HG02623 (cell line): ENCODE data around the gene ARPC5.
A peak's percentile ranks its signal among the peaks of the same experiment; 100 is the strongest.

Experiments
- ATAC-seq: cut with Tn5 transposase; IDR thresholded peaks from one replicate; pipeline ENCODE4 v1.9.1; 2021; ENCODE audit warnings: moderate library complexity; ENCODE audit not compliant: unreplicated experiment

ARPC5 gene

DNA sequence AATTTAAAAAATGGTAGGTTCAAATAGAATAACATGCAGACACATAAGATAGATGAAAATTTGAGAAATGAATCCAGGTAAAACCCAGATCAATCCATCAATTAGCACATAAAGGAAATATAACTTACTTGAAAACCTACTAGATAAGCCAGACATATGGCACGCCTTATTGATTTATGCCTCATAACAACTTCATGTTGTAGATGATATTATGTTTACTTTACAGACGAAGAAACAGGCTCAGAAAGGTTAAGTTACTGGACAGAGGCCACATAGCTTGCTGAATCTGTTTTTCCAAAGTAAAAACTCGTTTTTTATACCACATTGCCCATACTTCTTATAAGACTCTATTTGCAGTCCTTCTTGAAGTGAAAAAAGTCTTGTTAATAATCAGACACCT lies 23.2 kb downstream of the ARPC5 start:
- no peak for ATAC-seq

DNA sequence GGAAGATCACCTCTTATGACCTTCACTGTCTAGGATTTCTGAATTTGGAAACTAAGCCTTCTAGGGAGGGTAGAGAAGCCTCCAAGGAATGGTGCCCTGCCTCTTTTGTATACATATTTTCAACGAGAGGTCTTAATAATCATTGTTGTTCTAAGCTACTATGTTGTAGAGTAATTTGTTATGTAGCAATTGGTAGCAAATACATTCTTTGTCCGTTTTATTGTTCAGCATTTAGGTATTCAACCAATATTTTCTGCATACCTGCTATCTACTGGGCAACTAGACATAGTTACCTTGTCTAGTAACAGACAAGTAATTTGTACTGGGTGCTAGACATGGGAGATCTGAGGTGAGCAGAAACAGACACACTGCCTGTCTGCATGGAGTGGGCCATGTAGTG lies 24.6 kb downstream of the ARPC5 start:
- ATAC-seq, result no peak

- no peak for ATAC-seq
Measured at GRCh38 chr1:183609759-183610452, 25.7 kb downstream of the ARPC5 start.

DNA sequence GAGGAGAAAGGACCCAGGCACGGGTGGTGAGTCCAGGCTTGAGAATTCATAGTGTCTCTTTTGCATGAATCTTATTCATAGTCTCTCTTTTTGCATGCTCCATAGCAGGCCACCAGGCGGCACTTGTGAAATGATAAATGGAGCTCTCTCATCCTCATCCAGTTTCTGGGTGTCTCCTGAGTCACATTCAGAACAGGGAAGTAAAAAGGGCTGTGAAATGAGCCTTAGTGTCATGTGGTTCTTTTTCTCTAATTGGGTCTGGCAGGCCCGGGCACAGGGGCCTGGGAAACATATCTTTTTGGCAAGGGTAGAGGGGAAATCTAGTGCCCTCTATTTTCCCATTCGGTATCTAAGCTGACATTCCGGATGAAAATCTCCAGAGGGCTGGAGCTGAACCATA lies 26.3 kb downstream of the ARPC5 start:
- peak; percentile 58 for ATAC-seq

DNA sequence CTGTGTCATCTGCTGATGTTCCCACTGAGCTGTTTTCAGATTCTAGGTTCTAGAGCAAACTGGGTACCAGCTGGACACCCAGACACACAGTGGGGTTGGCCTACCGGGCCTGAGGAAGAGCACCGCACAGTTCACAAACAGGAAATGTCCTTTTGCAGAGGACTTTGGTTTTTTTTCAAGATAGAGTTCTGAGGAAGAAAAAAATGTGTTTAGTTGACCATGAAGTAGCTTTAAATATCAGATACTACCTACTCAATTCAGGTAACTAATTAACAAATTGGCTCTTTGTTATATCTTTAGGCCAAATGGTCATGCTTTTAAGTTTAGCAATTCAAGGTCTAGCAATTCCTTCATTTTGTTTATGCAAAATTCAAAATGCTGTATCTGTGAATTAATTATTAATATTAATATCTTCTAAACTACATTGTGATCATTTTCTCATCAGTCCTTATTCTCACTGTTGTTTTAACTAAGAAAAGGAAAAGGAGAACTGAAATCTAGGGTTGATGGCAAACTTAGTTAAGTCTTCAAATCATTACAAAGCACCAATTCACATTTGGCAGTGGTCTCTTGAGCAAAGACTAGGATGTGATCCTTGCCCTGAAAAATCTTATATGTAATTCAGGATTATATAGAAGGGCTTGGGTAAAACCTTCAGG lies 28.1 kb downstream of the ARPC5 start:
- no peak for ATAC-seq

DNA sequence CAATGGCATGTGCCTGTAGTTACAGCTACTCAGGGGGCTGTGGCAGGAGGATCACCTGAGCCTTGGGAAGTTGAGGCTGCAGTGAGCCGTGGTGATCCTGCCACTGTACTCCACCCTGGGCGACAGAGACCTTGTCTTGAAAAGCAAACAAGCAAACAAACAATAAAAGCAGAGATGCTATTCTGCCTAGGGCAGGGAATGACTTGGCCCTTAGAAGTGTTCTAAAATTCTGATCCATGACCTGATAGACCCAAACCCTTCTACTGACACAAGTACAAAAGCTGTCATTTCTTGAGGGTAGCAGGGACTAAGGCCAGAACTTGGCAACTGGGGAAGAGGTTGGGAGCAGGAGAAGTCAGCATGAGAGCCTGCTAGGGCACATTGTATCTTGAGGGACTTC lies 29.7 kb downstream of the ARPC5 start:
- ATAC-seq, result no peak

GRCh38 chr1:183604815-183605214 lies 30.8 kb downstream of the ARPC5 start:
- ATAC-seq, result no peak

DNA sequence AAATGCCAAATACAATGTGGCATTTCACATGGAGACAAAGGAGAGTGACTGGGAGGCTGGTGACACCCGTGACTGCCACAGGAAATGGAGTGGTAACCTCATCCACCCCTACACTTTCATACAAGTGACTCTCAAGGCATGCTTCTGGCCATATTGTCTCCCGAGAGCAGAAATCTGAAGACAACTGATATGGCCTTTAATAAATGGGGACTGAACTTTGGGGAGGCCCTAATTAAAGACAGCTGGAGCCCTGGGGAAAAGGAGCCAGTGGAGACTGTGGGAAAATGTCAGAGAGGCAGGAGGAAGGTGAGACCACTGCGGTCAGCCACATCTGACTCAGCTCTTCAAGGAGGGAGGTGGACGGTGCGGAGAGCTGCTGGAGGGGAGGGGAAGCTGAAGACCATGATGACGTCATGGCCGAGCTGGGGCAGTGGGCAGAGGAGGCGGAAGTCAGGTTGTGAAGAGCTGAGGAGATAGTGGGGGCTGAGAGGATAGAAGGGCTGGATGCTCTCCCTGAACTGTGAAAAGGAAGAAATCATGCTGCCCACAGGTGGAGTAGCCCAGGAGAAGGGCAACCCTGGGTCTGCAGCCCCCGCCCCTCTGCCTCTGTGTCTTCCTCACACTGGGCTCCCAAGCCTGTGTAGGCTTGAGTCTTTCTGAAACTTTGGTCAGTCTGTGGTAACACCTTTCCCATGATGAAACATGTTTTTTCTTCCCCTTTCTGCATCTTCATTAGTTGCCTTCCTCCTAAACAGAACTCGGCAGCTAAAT lies 31.4 kb downstream of the ARPC5 start:
- ATAC-seq, result peak; percentile 34

- ATAC-seq, result no peak
Measured at GRCh38 chr1:183602510-183602909, 33.1 kb downstream of the ARPC5 start.

DNA sequence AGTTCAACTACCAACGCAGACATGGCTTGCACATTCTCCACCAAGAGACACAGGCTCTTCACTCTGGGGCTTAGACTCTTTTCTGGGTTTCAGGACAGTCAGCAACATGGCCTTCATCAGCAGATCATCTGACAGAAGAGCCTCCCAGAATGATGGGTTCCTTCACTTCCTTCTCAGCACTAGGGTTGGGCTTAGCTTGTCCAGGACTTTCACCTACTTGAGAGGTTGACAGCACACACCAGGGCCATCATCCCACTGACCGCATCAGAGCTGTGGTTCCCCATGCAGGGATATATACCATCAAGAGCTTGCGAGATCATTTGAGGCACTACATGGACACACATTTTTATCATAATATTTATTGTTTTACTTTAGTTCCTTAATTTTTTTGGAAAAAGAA lies 34.9 kb downstream of the ARPC5 start:
- ATAC-seq, result no peak

DNA sequence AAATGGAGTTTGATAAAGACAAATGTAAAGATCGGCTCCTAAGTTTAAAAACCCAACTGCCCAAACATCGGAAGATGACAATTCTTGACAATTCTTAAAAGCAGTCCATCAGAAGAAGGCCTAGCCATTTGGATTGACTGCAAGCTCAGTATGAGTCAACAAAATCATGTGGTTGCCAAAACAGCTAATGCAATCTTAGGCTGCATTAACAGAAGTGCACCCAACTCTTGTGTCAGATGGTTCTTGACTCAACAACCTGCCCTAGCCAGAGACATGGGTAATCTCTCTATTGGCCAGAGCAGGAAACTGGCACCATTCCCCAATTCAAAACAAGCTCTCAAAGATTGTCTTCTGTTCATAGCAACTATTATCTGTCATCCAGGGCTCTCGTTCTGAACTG lies 35.4 kb downstream of the ARPC5 start:
- no peak for ATAC-seq

- ATAC-seq, result peak; percentile 86
Measured at GRCh38 chr1:183598386-183598785, 37.2 kb downstream of the ARPC5 start.

GRCh38 chr1:183597656-183598347 lies 37.8 kb downstream of the ARPC5 start:
- no peak for ATAC-seq

DNA sequence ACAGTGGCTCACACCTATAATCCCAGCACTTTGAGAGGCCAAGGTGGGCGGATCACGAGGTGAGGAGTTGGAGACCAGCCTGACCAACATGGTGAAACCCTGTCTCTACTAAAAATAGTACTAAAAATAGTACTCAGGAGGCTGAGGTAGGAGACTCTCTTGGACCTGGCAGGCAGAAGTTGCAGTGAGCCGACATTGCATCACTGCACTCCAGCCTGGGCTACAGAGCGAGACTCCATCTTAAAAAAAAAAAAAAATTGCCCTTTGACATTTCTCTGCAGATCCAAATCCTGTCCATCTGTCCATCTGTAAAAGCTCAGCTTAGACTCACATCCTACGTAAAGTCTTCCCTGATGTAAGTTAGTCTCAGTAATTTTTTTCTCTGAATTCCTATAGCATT lies 39.1 kb downstream of the ARPC5 start:
- no peak for ATAC-seq

- no peak for ATAC-seq
Measured at GRCh38 chr1:183595537-183595936, 40.0 kb downstream of the ARPC5 start.

DNA sequence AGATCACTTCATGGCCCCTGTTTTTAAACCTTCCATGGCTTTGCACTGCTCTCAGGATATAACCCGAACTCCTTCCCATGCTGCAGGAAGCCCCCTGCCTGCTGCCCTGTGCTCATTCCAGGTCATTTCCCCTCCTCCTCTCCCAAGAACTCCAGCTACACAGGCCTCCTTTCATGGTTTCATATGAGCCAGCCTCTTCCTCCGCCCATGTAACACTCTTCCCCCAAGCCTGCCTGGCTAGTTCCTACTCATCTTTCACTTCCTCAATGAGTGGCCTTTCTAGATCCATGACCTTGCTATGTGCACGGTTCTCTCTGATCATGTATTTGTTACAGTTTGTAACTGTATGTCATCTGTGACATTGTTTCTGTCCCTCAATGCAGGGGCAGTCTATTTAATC lies 42.2 kb downstream of the ARPC5 start:
- peak; percentile 39 for ATAC-seq

DNA sequence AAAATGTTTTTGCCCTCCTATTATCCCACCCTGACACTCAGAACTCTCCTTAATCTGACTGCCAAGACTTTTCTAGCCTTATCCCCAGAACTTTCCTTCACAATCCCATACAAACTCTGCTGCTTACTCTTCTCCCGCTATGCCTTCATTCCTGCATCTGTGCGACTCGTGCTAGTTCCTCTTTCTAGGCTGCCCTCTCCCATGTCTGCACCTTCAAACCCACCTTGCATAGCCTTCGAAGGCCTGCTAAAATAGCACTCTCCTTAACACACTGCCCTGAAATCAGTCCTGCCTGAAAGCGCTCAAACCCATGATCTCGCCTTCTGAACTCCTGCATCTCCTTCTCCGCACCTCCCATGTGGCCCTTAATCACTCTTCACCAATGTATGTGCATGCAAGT lies 42.9 kb downstream of the ARPC5 start:
- no peak for ATAC-seq

DNA sequence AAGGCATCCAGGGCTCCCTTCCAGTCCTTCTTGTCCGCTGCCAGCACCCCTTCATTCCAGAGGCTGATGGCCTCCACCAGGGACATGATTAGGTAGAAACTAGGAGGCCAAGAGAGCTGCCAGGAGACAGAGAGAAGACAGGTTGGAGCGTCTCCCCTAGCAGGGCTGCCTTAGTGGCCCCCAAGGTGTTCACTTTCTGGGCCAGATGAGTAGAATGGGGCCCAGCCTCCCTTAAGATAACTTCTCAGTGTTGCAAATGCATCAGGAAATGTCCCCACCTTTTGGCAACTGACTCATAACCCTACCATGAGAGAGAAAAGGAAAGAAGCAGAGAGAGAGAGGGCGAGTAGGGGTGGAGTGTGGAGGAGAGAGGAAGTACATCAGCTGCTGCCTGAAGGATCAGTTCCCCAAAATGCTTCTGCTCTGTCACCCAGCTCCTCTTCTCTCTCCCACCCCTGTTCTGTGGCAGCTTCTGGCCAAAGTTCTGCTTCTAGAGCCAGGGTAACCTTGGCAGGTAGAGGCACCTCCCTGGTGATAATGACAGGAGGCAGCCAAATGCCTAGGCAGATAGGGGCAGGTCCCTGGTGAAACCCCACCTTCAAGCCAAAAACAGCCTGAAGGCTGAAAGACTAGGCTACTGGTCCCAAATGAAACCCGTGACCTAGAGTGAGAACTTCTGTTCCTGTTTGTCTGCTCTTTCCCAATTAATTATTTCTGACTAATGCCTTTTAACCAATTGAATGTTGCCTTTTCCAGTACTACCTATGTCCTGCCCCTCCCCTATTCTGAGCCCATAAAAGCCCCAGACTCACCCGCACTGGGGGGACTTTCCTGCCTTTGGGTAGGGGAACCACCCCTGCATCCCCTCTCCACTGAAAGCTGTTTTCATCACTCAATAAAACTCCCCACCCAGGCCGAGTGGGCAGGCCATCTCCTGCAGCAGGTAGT lies 45.1 kb downstream of the ARPC5 start, which contains the start of gene NCF2:
NCF2 (minus strand) TSS at position 216 of the 948 bp plus-strand sequence; CDS start at position 86, 130 bp downstream.
- peak; percentile 84 for ATAC-seq

DNA sequence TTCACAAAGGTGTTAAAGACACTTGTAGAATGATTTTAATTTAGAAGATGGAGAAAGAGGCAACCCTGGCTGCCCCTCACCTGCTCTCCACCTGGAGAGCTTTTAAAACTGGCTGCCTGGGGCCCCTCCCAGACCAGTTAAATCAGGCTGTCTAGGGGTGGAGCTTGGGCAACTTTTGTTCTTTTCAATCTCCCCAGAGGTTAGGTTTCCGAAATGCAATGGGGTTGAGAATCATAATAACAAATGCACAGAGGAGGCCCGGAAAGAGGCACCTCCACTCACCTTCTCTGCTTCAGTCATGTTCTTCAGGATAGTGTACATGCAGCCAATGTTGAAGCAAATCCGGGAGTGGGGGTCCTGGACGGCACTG lies 45.7 kb downstream of the ARPC5 start:
- no peak for ATAC-seq

DNA sequence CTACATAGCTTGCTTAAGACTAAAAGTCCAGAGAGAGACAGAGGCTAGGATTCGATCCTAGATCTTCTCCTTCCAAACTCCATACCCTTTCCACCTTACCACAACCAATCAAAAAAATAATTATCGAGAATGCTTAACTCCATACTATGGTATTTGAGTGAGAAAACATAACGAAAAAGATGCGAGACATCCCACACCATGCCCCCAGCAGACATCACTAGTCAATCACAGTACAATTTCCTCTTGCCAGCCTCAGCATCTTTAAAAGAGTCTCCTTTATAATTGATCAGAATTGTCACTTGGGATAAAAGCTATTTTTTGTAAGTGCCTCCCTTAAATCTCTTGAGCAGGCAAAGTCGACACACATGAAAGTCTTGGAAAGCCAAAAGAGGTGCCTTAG lies 46.2 kb downstream of the ARPC5 start:
- no peak for ATAC-seq
